GM12892 (cell line): ENCODE results near the gene RASSF4.

Source experiments
- POLR2A ChIP-seq: IDR thresholded peaks from 2 replicates; pipeline ENCODE4 v1.6.1; 2011; ENCODE audit warnings: low read depth, low read length, control low read depth
- POLR2AphosphoS5 ChIP-seq: IDR thresholded peaks from 2 replicates; pipeline ENCODE4 v1.6.1; 2011; ENCODE audit warnings: low read depth, low read length, control low read depth
- TAF1 ChIP-seq: IDR thresholded peaks from 2 replicates; pipeline ENCODE4 v1.6.1; 2011; ENCODE audit warnings: low read depth, mild to moderate bottlenecking, control low read depth, low read length, borderline replicate concordance

GRCh38 chr10:44946205-44946604, 13.4 kb upstream of the RASSF4 start:
- TF ChIP-seq POLR2A (no peak), POLR2AphosphoS5 (no peak), TAF1 (no peak)
